OCI-M2 (cell line): Measurements from ENCODE around the gene CD151.

ENCODE experiments used
- DNase-seq: peaks from one replicate; lab custom pipeline; 2025; ENCODE audit not compliant: unreplicated experiment; lab: John Stamatoyannopoulos, UW

CD151 gene

GRCh38 chr11:813072-813455 lies 19.7 kb upstream of the CD151 start:
- DNase-seq, result no peak

- no peak for DNase-seq
Observed at GRCh38 chr11:813456-814096, 19.2 kb upstream of the CD151 start.

- DNase-seq, result no peak
Observed at GRCh38 chr11:815675-816432, 16.9 kb upstream of the CD151 start.

- DNase-seq, result no peak
Observed at GRCh38 chr11:816433-816779, 16.3 kb upstream of the CD151 start.

- no peak for DNase-seq
Observed at GRCh38 chr11:818396-819128, 14.2 kb upstream of the CD151 start, which contains the start of gene PNPLA2. PNPLA2 (plus strand) TSS chr11:818914; CDS start chr11:819719, 805 bp downstream.

- DNase-seq, result no peak
Observed at GRCh38 chr11:819129-819931, 13.4 kb upstream of the CD151 start.

- DNase-seq, result no peak
Observed at GRCh38 chr11:819943-820649, 12.7 kb upstream of the CD151 start.

GRCh38 chr11:820655-821511 lies 11.9 kb upstream of the CD151 start:
- no peak for DNase-seq

GRCh38 chr11:821512-822371 lies 11.0 kb upstream of the CD151 start:
- no peak for DNase-seq

GRCh38 chr11:823441-824291 lies 9.1 kb upstream of the CD151 start:
- DNase-seq, result no peak

GRCh38 chr11:824292-824880 lies 8.4 kb upstream of the CD151 start:
- no peak for DNase-seq

- no peak for DNase-seq
Observed at GRCh38 chr11:824942-825341, 7.8 kb upstream of the CD151 start.

- DNase-seq, result no peak
Observed at GRCh38 chr11:825366-826226, 7.2 kb upstream of the CD151 start.

GRCh38 chr11:826227-826621 lies 6.5 kb upstream of the CD151 start:
- DNase-seq, result no peak

GRCh38 chr11:826836-827145 lies 6.0 kb upstream of the CD151 start:
- DNase-seq, result no peak

- DNase-seq, result no peak
Observed at GRCh38 chr11:827146-827896, 5.4 kb upstream of the CD151 start.
